ENCODE results near the gene CPNE2.

Gene CPNE2

GRCh38 chr16:57141822-57142631 lies 49.6 kb downstream of the CPNE2 start:
- H3K4me3 ChIP-seq (ENCODE audit: low read length in 2 of 2) = no peak overlapping the region
- H3K36me3 ChIP-seq (ENCODE audit: control insufficient read depth in 2 of 2, insufficient read depth in 2 of 2, low read length in 2 of 2) = peaks cover 0 to 1% of the 10 kb centered on the region in 2 donors
- no peak overlapping the region for H3K27ac ChIP-seq (ENCODE audit: low read depth in 2 of 2, low read length in 2 of 2)
- H3K4me1 ChIP-seq (ENCODE audit: control insufficient read depth in 2 of 2, insufficient read depth in 2 of 2, low read length in 2 of 2) = peaks cover 24 to 37% of the 10 kb centered on the region in 2 donors
- no peaks in the 10 kb centered on the region for H3K9me3 ChIP-seq (ENCODE audit: control insufficient read depth in 2 of 2, low read length in 2 of 2)
- H3K9ac ChIP-seq (ENCODE audit: low read depth in 1 of 2, low read length in 2 of 2) = no peak overlapping the region
- no peaks in the 10 kb centered on the region for H3K27me3 ChIP-seq (ENCODE audit: control insufficient read depth in 2 of 2, insufficient read depth in 2 of 2, low read length in 2 of 2)

GRCh38 chr16:57143149-57143921 lies 51.0 kb downstream of the CPNE2 start:
- H3K9ac ChIP-seq (ENCODE audit: low read depth in 1 of 2, low read length in 2 of 2) = peak overlapping the region; percentile 17 to 50
- no peak overlapping the region for H3K4me3 ChIP-seq (ENCODE audit: low read length in 2 of 2)
- peak overlapping the region in 1 of 2 donors; percentile 20 for H3K27ac ChIP-seq (ENCODE audit: low read depth in 2 of 2, low read length in 2 of 2)
- H3K27me3 ChIP-seq (ENCODE audit: control insufficient read depth in 2 of 2, insufficient read depth in 2 of 2, low read length in 2 of 2) = no peaks in the 10 kb centered on the region
- H3K4me1 ChIP-seq (ENCODE audit: control insufficient read depth in 2 of 2, insufficient read depth in 2 of 2, low read length in 2 of 2) = peaks cover 28 to 37% of the 10 kb centered on the region in 2 donors
- peaks cover 0 to 3% of the 10 kb centered on the region in 2 donors for H3K36me3 ChIP-seq (ENCODE audit: control insufficient read depth in 2 of 2, insufficient read depth in 2 of 2, low read length in 2 of 2)
- H3K9me3 ChIP-seq (ENCODE audit: control insufficient read depth in 2 of 2, low read length in 2 of 2) = no peaks in the 10 kb centered on the region

GRCh38 chr16:57144027-57144426 lies 51.6 kb downstream of the CPNE2 start:
- peaks cover 0 to 7% of the 10 kb centered on the region in 2 donors for H3K36me3 ChIP-seq (ENCODE audit: control insufficient read depth in 2 of 2, insufficient read depth in 2 of 2, low read length in 2 of 2)
- H3K9me3 ChIP-seq (ENCODE audit: control insufficient read depth in 2 of 2, low read length in 2 of 2) = no peaks in the 10 kb centered on the region
- no peaks in the 10 kb centered on the region for H3K27me3 ChIP-seq (ENCODE audit: control insufficient read depth in 2 of 2, insufficient read depth in 2 of 2, low read length in 2 of 2)
- H3K4me3 ChIP-seq (ENCODE audit: low read length in 2 of 2) = no peak overlapping the region
- H3K27ac ChIP-seq (ENCODE audit: low read depth in 2 of 2, low read length in 2 of 2) = peak overlapping the region in 1 of 2 donors; percentile 25
- H3K4me1 ChIP-seq (ENCODE audit: control insufficient read depth in 2 of 2, insufficient read depth in 2 of 2, low read length in 2 of 2) = peaks cover 28 to 37% of the 10 kb centered on the region in 2 donors
- no peak overlapping the region for H3K9ac ChIP-seq (ENCODE audit: low read depth in 1 of 2, low read length in 2 of 2)

DNA sequence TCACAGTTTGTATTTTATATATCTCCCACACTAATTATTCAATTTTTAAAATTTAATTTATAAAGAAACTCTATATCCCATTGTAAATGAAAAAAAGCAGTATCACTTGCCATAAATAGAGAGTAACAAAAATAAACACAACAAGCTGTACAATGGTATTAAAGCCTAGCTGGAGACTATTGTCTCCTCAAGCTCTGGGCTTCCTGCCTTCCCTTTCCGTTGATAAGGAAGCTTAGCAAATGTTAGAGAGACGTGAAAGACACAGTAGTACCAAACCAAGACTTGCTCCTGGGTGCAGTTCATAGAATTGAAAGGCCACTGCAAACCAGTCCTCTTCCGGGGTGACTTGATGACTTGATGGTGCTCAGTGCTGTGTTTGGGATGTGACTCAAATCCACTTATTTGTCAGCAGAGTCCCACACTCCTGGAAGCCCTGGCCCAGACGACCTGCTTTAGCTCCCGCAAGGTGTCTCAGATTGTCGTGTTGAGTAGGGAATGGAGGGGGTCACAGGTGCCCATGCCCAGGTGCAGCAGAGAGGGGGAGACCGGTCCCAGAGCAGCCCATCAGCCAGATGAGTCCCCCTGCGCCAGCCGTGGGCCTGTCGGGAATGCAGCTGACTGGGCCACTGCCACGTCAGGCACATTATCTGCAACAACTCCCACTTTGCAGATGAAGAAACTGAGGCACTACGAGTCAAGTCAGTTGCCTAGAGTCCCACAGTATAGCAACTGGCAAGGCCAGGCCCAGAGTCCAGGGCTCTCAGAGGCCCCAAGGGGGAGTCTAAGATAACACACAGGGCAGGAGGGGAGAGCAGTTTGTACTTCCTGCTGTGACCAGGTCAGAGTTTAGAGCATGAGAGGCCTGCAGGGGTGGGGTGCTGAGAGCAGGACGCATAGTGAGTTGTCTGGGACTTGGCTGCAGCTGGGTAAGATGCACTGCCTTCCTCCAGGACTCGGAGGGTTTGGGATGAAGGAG lies 53.0 kb downstream of the CPNE2 start:
- no peaks in the 10 kb centered on the region for H3K9me3 ChIP-seq (ENCODE audit: control insufficient read depth in 2 of 2, low read length in 2 of 2)
- H3K27me3 ChIP-seq (ENCODE audit: control insufficient read depth in 2 of 2, insufficient read depth in 2 of 2, low read length in 2 of 2) = no peaks in the 10 kb centered on the region
- peaks cover 27% of the 10 kb centered on the region in 2 donors for H3K4me1 ChIP-seq (ENCODE audit: control insufficient read depth in 2 of 2, insufficient read depth in 2 of 2, low read length in 2 of 2)
- H3K36me3 ChIP-seq (ENCODE audit: control insufficient read depth in 2 of 2, insufficient read depth in 2 of 2, low read length in 2 of 2) = peaks cover 0 to 9% of the 10 kb centered on the region in 2 donors
- H3K4me3 ChIP-seq (ENCODE audit: low read length in 2 of 2) = no peak overlapping the region
- H3K9ac ChIP-seq (ENCODE audit: low read depth in 1 of 2, low read length in 2 of 2) = no peak overlapping the region
- H3K27ac ChIP-seq (ENCODE audit: low read depth in 2 of 2, low read length in 2 of 2) = no peak overlapping the region

- peaks cover 0 to 9% of the 10 kb centered on the region in 2 donors for H3K36me3 ChIP-seq (ENCODE audit: control insufficient read depth in 2 of 2, insufficient read depth in 2 of 2, low read length in 2 of 2)
- peaks cover 21 to 22% of the 10 kb centered on the region in 2 donors for H3K4me1 ChIP-seq (ENCODE audit: control insufficient read depth in 2 of 2, insufficient read depth in 2 of 2, low read length in 2 of 2)
- no peaks in the 10 kb centered on the region for H3K9me3 ChIP-seq (ENCODE audit: control insufficient read depth in 2 of 2, low read length in 2 of 2)
- no peak overlapping the region for H3K9ac ChIP-seq (ENCODE audit: low read depth in 1 of 2, low read length in 2 of 2)
- H3K27me3 ChIP-seq (ENCODE audit: control insufficient read depth in 2 of 2, insufficient read depth in 2 of 2, low read length in 2 of 2) = no peaks in the 10 kb centered on the region
- H3K27ac ChIP-seq (ENCODE audit: low read depth in 2 of 2, low read length in 2 of 2) = no peak overlapping the region
- H3K4me3 ChIP-seq (ENCODE audit: low read length in 2 of 2) = no peak overlapping the region
Observed at GRCh38 chr16:57146040-57146647, 53.8 kb downstream of the CPNE2 start.

GRCh38 chr16:57146735-57147134 lies 54.4 kb downstream of the CPNE2 start:
- Histone ChIP-seq H3K9ac (ENCODE audit: low read depth in 1 of 2, low read length in 2 of 2) (no peak overlapping the region), H3K27ac (ENCODE audit: low read depth in 2 of 2, low read length in 2 of 2) (no peak overlapping the region), H3K36me3 (ENCODE audit: control insufficient read depth in 2 of 2, insufficient read depth in 2 of 2, low read length in 2 of 2) (peaks cover 0 to 9% of the 10 kb centered on the region in 2 donors), H3K9me3 (ENCODE audit: control insufficient read depth in 2 of 2, low read length in 2 of 2) (no peaks in the 10 kb centered on the region), H3K4me1 (ENCODE audit: control insufficient read depth in 2 of 2, insufficient read depth in 2 of 2, low read length in 2 of 2) (peaks cover 19 to 22% of the 10 kb centered on the region in 2 donors), H3K27me3 (ENCODE audit: control insufficient read depth in 2 of 2, insufficient read depth in 2 of 2, low read length in 2 of 2) (no peaks in the 10 kb centered on the region), H3K4me3 (ENCODE audit: low read length in 2 of 2) (no peak overlapping the region)

- Histone ChIP-seq H3K9ac (ENCODE audit: low read depth in 1 of 2, low read length in 2 of 2) (no peak overlapping the region), H3K27ac (ENCODE audit: low read depth in 2 of 2, low read length in 2 of 2) (no peak overlapping the region), H3K4me3 (ENCODE audit: low read length in 2 of 2) (no peak overlapping the region), H3K27me3 (ENCODE audit: control insufficient read depth in 2 of 2, insufficient read depth in 2 of 2, low read length in 2 of 2) (no peaks in the 10 kb centered on the region), H3K36me3 (ENCODE audit: control insufficient read depth in 2 of 2, insufficient read depth in 2 of 2, low read length in 2 of 2) (peaks cover 8 to 16% of the 10 kb centered on the region in 2 donors), H3K9me3 (ENCODE audit: control insufficient read depth in 2 of 2, low read length in 2 of 2) (no peaks in the 10 kb centered on the region), H3K4me1 (ENCODE audit: control insufficient read depth in 2 of 2, insufficient read depth in 2 of 2, low read length in 2 of 2) (peaks cover 14 to 17% of the 10 kb centered on the region in 2 donors)
Observed at GRCh38 chr16:57147381-57148221, 55.2 kb downstream of the CPNE2 start.

GRCh38 chr16:57148481-57148880 lies 56.1 kb downstream of the CPNE2 start:
- H3K27me3 ChIP-seq (ENCODE audit: control insufficient read depth in 2 of 2, insufficient read depth in 2 of 2, low read length in 2 of 2) = no peaks in the 10 kb centered on the region
- H3K4me3 ChIP-seq (ENCODE audit: low read length in 2 of 2) = no peak overlapping the region
- peaks cover 15 to 24% of the 10 kb centered on the region in 2 donors for H3K36me3 ChIP-seq (ENCODE audit: control insufficient read depth in 2 of 2, insufficient read depth in 2 of 2, low read length in 2 of 2)
- peaks cover 7 to 11% of the 10 kb centered on the region in 2 donors for H3K4me1 ChIP-seq (ENCODE audit: control insufficient read depth in 2 of 2, insufficient read depth in 2 of 2, low read length in 2 of 2)
- H3K27ac ChIP-seq (ENCODE audit: low read depth in 2 of 2, low read length in 2 of 2) = no peak overlapping the region
- H3K9me3 ChIP-seq (ENCODE audit: control insufficient read depth in 2 of 2, low read length in 2 of 2) = no peaks in the 10 kb centered on the region
- no peak overlapping the region for H3K9ac ChIP-seq (ENCODE audit: low read depth in 1 of 2, low read length in 2 of 2)

DNA sequence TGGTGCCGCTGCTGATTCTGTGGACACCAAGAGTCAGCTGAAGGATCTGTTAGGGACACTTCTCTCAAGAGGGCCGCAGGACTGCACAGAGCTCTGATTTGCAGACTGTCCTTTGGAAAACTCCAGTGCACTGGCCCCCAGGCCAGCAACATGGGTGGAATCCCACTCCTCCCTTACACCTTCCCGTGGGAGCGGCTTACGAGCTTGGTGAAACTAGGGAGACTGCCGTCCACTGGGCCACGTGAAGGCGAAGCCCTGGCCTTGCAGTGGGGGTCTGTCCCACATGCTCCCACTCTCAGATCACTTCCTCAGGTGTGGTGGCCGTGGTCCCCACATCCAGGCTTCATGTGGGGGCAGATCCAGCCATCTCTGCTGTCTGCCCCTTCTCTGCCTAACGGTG lies 57.0 kb downstream of the CPNE2 start:
- peaks cover 23 to 33% of the 10 kb centered on the region in 2 donors for H3K36me3 ChIP-seq (ENCODE audit: control insufficient read depth in 2 of 2, insufficient read depth in 2 of 2, low read length in 2 of 2)
- peaks cover 0 to 4% of the 10 kb centered on the region in 2 donors for H3K4me1 ChIP-seq (ENCODE audit: control insufficient read depth in 2 of 2, insufficient read depth in 2 of 2, low read length in 2 of 2)
- H3K27ac ChIP-seq (ENCODE audit: low read depth in 2 of 2, low read length in 2 of 2) = no peak overlapping the region
- H3K9ac ChIP-seq (ENCODE audit: low read depth in 1 of 2, low read length in 2 of 2) = no peak overlapping the region
- H3K9me3 ChIP-seq (ENCODE audit: control insufficient read depth in 2 of 2, low read length in 2 of 2) = no peaks in the 10 kb centered on the region
- H3K27me3 ChIP-seq (ENCODE audit: control insufficient read depth in 2 of 2, insufficient read depth in 2 of 2, low read length in 2 of 2) = no peaks in the 10 kb centered on the region
- H3K4me3 ChIP-seq (ENCODE audit: low read length in 2 of 2) = no peak overlapping the region

All from mucosa of rectum (tissue), 2 donors.